Astrocyte (in vitro differentiated cells and primary cell): ENCODE measurements around the gene IP6K2. TPM values are rescaled to one million over a fixed set of nuclear protein-coding genes. Genes with fewer than 3 reads are reported as not detected.

Experiments used
- DNase-seq: peaks from one replicate; pipeline ENCODE4 v3.0.0-alpha.2; 2010; ENCODE audit warnings: low read depth
- FAIRE-seq: peaks from 2 replicates; lab custom pipeline; 2011; peaks lifted over from hg19 to GRCh38; lab: Jason Lieb, UNC
- H2AFZ ChIP-seq: 2 replicates; pipeline ENCODE4 v1.6.0; 2012; ENCODE audit warnings: low read depth, low read length, inconsistent platforms
- H3K27ac ChIP-seq: 2 replicates; pipeline ENCODE4 v1.5.1; 2011; ENCODE audit warnings: low read depth, low read length, inconsistent platforms
- H3K27me3 ChIP-seq: 2 replicates; pipeline ENCODE4 v1.6.0; 2011; ENCODE audit warnings: low read length, inconsistent platforms; ENCODE audit not compliant: insufficient read depth
- H3K36me3 ChIP-seq: 2 replicates; pipeline ENCODE4 v1.5.1; 2011; ENCODE audit warnings: low read length, inconsistent platforms; ENCODE audit not compliant: insufficient read depth
- H3K4me1 ChIP-seq: 2 replicates; pipeline ENCODE4 v1.5.1; 2011; ENCODE audit warnings: low read length, inconsistent platforms; ENCODE audit not compliant: insufficient read depth
- H3K4me2 ChIP-seq: 2 replicates; pipeline ENCODE4 v1.6.0; 2012; ENCODE audit warnings: low read length, inconsistent platforms
- H3K4me3 ChIP-seq: 2 replicates; pipeline ENCODE4 v1.5.1; 2011; ENCODE audit warnings: low read depth, mild to moderate bottlenecking, low read length, inconsistent platforms; ENCODE audit not compliant: insufficient read depth
- H3K79me2 ChIP-seq: 2 replicates; pipeline ENCODE4 v1.6.0; 2012; ENCODE audit warnings: mild to moderate bottlenecking, low read length, inconsistent platforms; ENCODE audit not compliant: insufficient read depth
- H3K9ac ChIP-seq: 2 replicates; pipeline ENCODE4 v1.6.0; 2012; ENCODE audit warnings: mild to moderate bottlenecking, low read length, inconsistent platforms
- H3K9me3 ChIP-seq: 2 replicates; pipeline ENCODE4 v1.5.1; 2012; ENCODE audit warnings: low read depth, mild to moderate bottlenecking, low read length, inconsistent platforms; ENCODE audit not compliant: insufficient read depth
- H4K20me1 ChIP-seq: 2 replicates; pipeline ENCODE4 v1.6.0; 2012; ENCODE audit warnings: low read length, inconsistent platforms; ENCODE audit not compliant: insufficient read depth
- H3K27ac Mint-ChIP-seq: one replicate; pipeline ENCODE4 v1.8.0; 2021; ENCODE audit warnings: mild to moderate bottlenecking, mixed read lengths; ENCODE audit not compliant: unreplicated experiment
- H3K27me3 Mint-ChIP-seq: one replicate; pipeline ENCODE4 v1.8.0; 2021; ENCODE audit warnings: low read depth, mixed read lengths; ENCODE audit not compliant: unreplicated experiment
- H3K36me3 Mint-ChIP-seq: one replicate; pipeline ENCODE4 v1.8.0; 2021; ENCODE audit warnings: low read depth, mixed read lengths; ENCODE audit not compliant: unreplicated experiment
- H3K4me1 Mint-ChIP-seq: one replicate; pipeline ENCODE4 v1.8.0; 2021; ENCODE audit warnings: low read depth, mixed read lengths; ENCODE audit not compliant: unreplicated experiment
- H3K4me3 Mint-ChIP-seq: one replicate; pipeline ENCODE4 v1.8.0; 2021; ENCODE audit warnings: mild to moderate bottlenecking, moderate library complexity, mixed read lengths; ENCODE audit not compliant: unreplicated experiment
- H3K9me3 Mint-ChIP-seq: one replicate; pipeline ENCODE4 v1.8.0; 2021; ENCODE audit warnings: mild to moderate bottlenecking, mixed read lengths; ENCODE audit not compliant: unreplicated experiment
- EZH2 ChIP-seq: IDR thresholded peaks from 2 replicates; pipeline ENCODE4 v1.6.1; 2012; ENCODE audit warnings: mild to moderate bottlenecking, low read length, inconsistent platforms; ENCODE audit not compliant: insufficient read depth
- total RNA-seq: library from RNA; stranded (reverse); gene quantifications from 2 replicates; pipeline ENCODE4 v1.2.1, GENCODE V29; 2021
- TF ChIP-seq, protein P1 (sequence below): IDR thresholded peaks from 2 replicates; pipeline ENCODE4 v1.5.1; 2011; ENCODE audit warnings: low read depth, mild to moderate bottlenecking, inconsistent platforms, low read length, moderate library complexity; ENCODE audit not compliant: insufficient read depth

IP6K2 gene
- total RNA-seq, 1 donor from 2014 or later, result 104 TPM

DNA sequence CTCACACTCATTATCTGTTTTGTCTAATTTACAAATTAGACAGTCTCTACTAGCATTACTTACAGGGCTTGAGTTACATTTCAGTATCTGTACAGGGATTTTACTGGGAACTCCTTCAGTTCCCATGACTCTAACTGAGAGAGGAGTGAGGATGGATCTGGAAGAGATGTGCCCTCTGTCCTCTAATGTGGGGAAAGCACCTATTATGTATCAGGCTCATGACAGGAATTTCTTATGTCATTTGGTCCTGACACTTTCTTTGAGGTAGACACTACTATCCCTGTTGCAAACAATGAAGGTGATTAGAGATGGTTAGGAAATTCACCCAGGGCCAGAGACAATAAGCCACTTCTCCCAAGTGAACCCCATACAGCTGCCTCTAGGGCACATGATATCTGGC lies 20.4 kb downstream of the IP6K2 start:
- no peak overlapping the region for H2AFZ ChIP-seq
- FAIRE-seq, result no peak
- H3K4me2 ChIP-seq, result no peak overlapping the region
- H3K9me3 ChIP-seq, result no peaks in the 10 kb centered on the region
- Mint-ChIP-seq H3K4me3 (no peak overlapping the region), H3K9me3 (no peaks in the 10 kb centered on the region), H3K4me1 (peaks cover 43% of the 10 kb centered on the region), H3K36me3 (peaks cover 15% of the 10 kb centered on the region), H3K27ac (peak overlapping the region; percentile 4), H3K27me3 (no peaks in the 10 kb centered on the region)
- peaks cover 90% of the 10 kb centered on the region for H3K79me2 ChIP-seq
- no peaks in the 10 kb centered on the region for H3K27me3 ChIP-seq
- H3K4me3 ChIP-seq, result no peak overlapping the region
- H3K36me3 ChIP-seq, result peaks cover 29% of the 10 kb centered on the region
- no peak for DNase-seq
- TF ChIP-seq EZH2, result no peak
- TF ChIP-seq, protein P1, sequence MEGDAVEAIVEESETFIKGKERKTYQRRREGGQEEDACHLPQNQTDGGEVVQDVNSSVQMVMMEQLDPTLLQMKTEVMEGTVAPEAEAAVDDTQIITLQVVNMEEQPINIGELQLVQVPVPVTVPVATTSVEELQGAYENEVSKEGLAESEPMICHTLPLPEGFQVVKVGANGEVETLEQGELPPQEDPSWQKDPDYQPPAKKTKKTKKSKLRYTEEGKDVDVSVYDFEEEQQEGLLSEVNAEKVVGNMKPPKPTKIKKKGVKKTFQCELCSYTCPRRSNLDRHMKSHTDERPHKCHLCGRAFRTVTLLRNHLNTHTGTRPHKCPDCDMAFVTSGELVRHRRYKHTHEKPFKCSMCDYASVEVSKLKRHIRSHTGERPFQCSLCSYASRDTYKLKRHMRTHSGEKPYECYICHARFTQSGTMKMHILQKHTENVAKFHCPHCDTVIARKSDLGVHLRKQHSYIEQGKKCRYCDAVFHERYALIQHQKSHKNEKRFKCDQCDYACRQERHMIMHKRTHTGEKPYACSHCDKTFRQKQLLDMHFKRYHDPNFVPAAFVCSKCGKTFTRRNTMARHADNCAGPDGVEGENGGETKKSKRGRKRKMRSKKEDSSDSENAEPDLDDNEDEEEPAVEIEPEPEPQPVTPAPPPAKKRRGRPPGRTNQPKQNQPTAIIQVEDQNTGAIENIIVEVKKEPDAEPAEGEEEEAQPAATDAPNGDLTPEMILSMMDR, result no peak
- no peak overlapping the region for H3K9ac ChIP-seq
- peaks cover 38% of the 10 kb centered on the region for H3K4me1 ChIP-seq
- peak overlapping the region; percentile 14 for H3K27ac ChIP-seq
- peaks cover 93% of the 10 kb centered on the region for H4K20me1 ChIP-seq

DNA sequence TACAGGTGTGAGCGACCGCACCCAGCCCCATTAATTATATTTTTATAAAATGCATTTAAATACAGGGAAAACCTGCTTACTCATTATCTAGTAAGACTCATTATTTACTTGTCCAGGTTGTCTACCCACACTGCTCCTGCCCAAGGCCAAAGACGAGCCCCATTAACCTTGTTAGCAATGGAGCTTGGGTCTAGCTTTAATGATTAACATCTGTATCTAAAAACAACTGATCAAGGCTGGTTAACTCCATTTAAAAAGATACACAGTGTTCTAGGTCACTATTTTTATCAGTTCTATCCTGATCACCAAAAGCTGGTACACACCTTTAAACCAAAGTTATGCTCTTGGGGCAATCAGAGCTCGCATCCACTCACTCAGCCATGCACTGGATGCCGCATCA lies 20.9 kb downstream of the IP6K2 start:
- DNase-seq, result no peak
- H3K79me2 ChIP-seq, result peaks cover 88% of the 10 kb centered on the region
- no peak overlapping the region for H3K4me3 ChIP-seq
- H3K4me2 ChIP-seq, result peak overlapping the region; percentile 87
- H3K27ac ChIP-seq, result peak overlapping the region; percentile 14
- no peak overlapping the region for H2AFZ ChIP-seq
- Mint-ChIP-seq H3K4me3 (no peak overlapping the region), H3K27me3 (no peaks in the 10 kb centered on the region), H3K27ac (peak overlapping the region; percentile 4), H3K9me3 (no peaks in the 10 kb centered on the region), H3K4me1 (peaks cover 43% of the 10 kb centered on the region), H3K36me3 (peaks cover 16% of the 10 kb centered on the region)
- no peak for FAIRE-seq
- H3K9me3 ChIP-seq, result no peaks in the 10 kb centered on the region
- H3K27me3 ChIP-seq, result no peaks in the 10 kb centered on the region
- H4K20me1 ChIP-seq, result peaks cover 93% of the 10 kb centered on the region
- no peak for TF ChIP-seq EZH2
- TF ChIP-seq, protein P1, result no peak
- H3K9ac ChIP-seq, result no peak overlapping the region
- peaks cover 33% of the 10 kb centered on the region for H3K36me3 ChIP-seq
- H3K4me1 ChIP-seq, result peaks cover 38% of the 10 kb centered on the region

DNA sequence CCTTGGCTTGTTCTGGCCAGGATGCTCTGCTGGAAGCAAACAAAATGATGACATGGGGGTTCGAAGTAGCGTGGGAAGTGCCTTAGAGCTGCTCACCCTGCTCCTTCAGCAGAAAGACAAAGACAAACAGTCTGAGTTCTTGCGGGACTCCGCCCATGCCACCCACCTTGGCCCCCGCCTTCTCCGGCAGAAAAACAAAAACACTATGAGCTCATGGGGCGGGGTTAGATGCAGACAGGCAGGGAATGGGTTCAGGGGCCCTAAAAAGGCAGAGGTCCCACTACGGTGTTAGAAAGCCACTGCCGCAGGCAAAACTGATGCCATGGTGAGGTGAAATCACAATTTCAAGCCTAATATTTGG lies 21.6 kb downstream of the IP6K2 start:
- H3K4me1 ChIP-seq, result peaks cover 30% of the 10 kb centered on the region
- H3K4me3 ChIP-seq, result peak overlapping the region; percentile 54
- H3K27me3 Mint-ChIP-seq, result no peaks in the 10 kb centered on the region
- peaks cover 91% of the 10 kb centered on the region for H4K20me1 ChIP-seq
- peaks cover 39% of the 10 kb centered on the region for H3K36me3 ChIP-seq
- H3K27me3 ChIP-seq, result no peaks in the 10 kb centered on the region
- H3K4me3 Mint-ChIP-seq, result peak overlapping the region; percentile 71
- FAIRE-seq (no peak), DNase-seq (peak; percentile 58)
- peak overlapping the region; percentile 96 for H3K27ac Mint-ChIP-seq
- TF ChIP-seq, protein P1, result no peak
- no peak for TF ChIP-seq EZH2
- H3K9ac ChIP-seq, result peak overlapping the region; percentile 84
- H3K9me3 ChIP-seq, result no peaks in the 10 kb centered on the region
- H3K36me3 Mint-ChIP-seq, result peaks cover 21% of the 10 kb centered on the region
- peaks cover 42% of the 10 kb centered on the region for H3K4me1 Mint-ChIP-seq
- peak overlapping the region; percentile 95 for H3K27ac ChIP-seq
- H3K79me2 ChIP-seq, result peaks cover 85% of the 10 kb centered on the region
- peak overlapping the region; percentile 87 for H3K4me2 ChIP-seq
- no peaks in the 10 kb centered on the region for H3K9me3 Mint-ChIP-seq
- no peak overlapping the region for H2AFZ ChIP-seq
